ENCODE results near the gene FBP2. TPM values are rescaled to one million over a fixed set of nuclear protein-coding genes. Genes with fewer than 3 reads are reported as not detected.

Gene FBP2
- total RNA-seq, 1 experiment from 2014 or later = not detected

DNA sequence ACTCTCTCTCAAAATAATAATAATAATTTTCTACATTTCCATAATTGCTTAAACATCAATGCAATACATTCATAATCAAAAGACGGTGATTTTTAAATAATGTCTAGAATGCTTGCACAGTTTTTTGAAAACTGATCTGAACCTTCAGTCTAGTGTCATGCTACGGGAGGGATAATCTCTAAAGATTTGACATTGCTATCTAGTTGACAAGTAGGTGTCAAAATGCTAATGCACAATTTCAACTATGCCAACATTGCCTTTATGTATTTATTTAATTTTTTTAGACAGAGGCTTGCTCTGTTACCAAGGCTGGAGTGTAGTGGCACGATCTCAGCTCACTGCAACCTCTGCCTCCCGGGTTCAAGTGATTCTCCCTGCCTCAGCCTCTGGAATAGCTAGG, 54.7 kb downstream of the FBP2 start:
- ATAC-seq = no peak
- no peaks in the 10 kb centered on the region for H3F3A ChIP-seq (ENCODE audit: low read length, unreplicated experiment)
- H3K4me2 ChIP-seq (ENCODE audit: low read length) = no peak overlapping the region
- no peak for TF ChIP-seq EZH2phosphoT487 (IDR thresholded peaks at IDR 0.05; ENCODE audit: borderline replicate concordance, low read length)
- TF ChIP-seq, protein P1, sequence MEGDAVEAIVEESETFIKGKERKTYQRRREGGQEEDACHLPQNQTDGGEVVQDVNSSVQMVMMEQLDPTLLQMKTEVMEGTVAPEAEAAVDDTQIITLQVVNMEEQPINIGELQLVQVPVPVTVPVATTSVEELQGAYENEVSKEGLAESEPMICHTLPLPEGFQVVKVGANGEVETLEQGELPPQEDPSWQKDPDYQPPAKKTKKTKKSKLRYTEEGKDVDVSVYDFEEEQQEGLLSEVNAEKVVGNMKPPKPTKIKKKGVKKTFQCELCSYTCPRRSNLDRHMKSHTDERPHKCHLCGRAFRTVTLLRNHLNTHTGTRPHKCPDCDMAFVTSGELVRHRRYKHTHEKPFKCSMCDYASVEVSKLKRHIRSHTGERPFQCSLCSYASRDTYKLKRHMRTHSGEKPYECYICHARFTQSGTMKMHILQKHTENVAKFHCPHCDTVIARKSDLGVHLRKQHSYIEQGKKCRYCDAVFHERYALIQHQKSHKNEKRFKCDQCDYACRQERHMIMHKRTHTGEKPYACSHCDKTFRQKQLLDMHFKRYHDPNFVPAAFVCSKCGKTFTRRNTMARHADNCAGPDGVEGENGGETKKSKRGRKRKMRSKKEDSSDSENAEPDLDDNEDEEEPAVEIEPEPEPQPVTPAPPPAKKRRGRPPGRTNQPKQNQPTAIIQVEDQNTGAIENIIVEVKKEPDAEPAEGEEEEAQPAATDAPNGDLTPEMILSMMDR (conservative IDR thresholded peaks at IDR 0.05; ENCODE audit: low read depth, low read length) = no peak
- TF ChIP-seq EZH2 (IDR thresholded peaks at IDR 0.05; ENCODE audit: low read length, unreplicated experiment) = no peak
- no peaks in the 10 kb centered on the region for H3K9me2 ChIP-seq (replicated peaks; ENCODE audit: low read length)
- no peak overlapping the region for H2AFZ ChIP-seq (ENCODE audit: low read length)
- intact Hi-C loops (cut with micrococcal nuclease) = no loop called here
- ChIA-PET CTCF (no interaction called here), POLR2A (ENCODE audit: unreplicated experiment) (no interaction called here)
- peaks cover 30% of the 10 kb centered on the region for H3K79me2 ChIP-seq (ENCODE audit: low read length)
- no peaks in the 10 kb centered on the region for H3K27me3 ChIP-seq (ENCODE audit: low read length)
- H3K27ac ChIP-seq (ENCODE audit: low read length) = no peak overlapping the region
- DNase-seq = no peak
- H3K4me1 ChIP-seq (ENCODE audit: insufficient read depth, low read length) = no peaks in the 10 kb centered on the region
- no peak overlapping the region for H3K4me3 ChIP-seq (ENCODE audit: low read length)
- BruUV-seq (replicated peaks) = no TSS peak
- H3K9me3 ChIP-seq (ENCODE audit: low read length) = no peaks in the 10 kb centered on the region
- no peak overlapping the region for H3K9ac ChIP-seq (ENCODE audit: low read length)
- no peaks in the 10 kb centered on the region for H3K36me3 ChIP-seq (ENCODE audit: low read depth, low read length)
- no peaks in the 10 kb centered on the region for H4K20me1 ChIP-seq (ENCODE audit: low read length)

GRCh38 chr9:94534901-94535300, 58.7 kb downstream of the FBP2 start:
- no peaks in the 10 kb centered on the region for H3K27me3 ChIP-seq (ENCODE audit: low read length)
- H3K9ac ChIP-seq (ENCODE audit: low read length) = no peak overlapping the region
- no peaks in the 10 kb centered on the region for H3K9me2 ChIP-seq (replicated peaks; ENCODE audit: low read length)
- H3K27ac ChIP-seq (ENCODE audit: low read length) = no peak overlapping the region
- BruUV-seq (replicated peaks) = no TSS peak
- DNase-seq = no peak
- ChIA-PET CTCF (no interaction called here), POLR2A (ENCODE audit: unreplicated experiment) (no interaction called here)
- H3K4me2 ChIP-seq (ENCODE audit: low read length) = no peak overlapping the region
- H3K4me1 ChIP-seq (ENCODE audit: insufficient read depth, low read length) = no peaks in the 10 kb centered on the region
- no peak for ATAC-seq
- H3F3A ChIP-seq (ENCODE audit: low read length, unreplicated experiment) = no peaks in the 10 kb centered on the region
- no peaks in the 10 kb centered on the region for H3K36me3 ChIP-seq (ENCODE audit: low read depth, low read length)
- TF ChIP-seq, protein P1 (conservative IDR thresholded peaks at IDR 0.05; ENCODE audit: low read depth, low read length) = no peak
- no peak for TF ChIP-seq EZH2 (IDR thresholded peaks at IDR 0.05; ENCODE audit: low read length, unreplicated experiment)
- TF ChIP-seq EZH2phosphoT487 (IDR thresholded peaks at IDR 0.05; ENCODE audit: borderline replicate concordance, low read length) = no peak
- H2AFZ ChIP-seq (ENCODE audit: low read length) = no peak overlapping the region
- peaks cover 47% of the 10 kb centered on the region for H3K79me2 ChIP-seq (ENCODE audit: low read length)
- H4K20me1 ChIP-seq (ENCODE audit: low read length) = no peaks in the 10 kb centered on the region
- H3K4me3 ChIP-seq (ENCODE audit: low read length) = no peak overlapping the region
- intact Hi-C loops (cut with micrococcal nuclease) = no loop called here
- no peaks in the 10 kb centered on the region for H3K9me3 ChIP-seq (ENCODE audit: low read length)

- H3F3A ChIP-seq (ENCODE audit: low read length, unreplicated experiment) = no peaks in the 10 kb centered on the region
- H3K9ac ChIP-seq (ENCODE audit: low read length) = no peak overlapping the region
- H3K79me2 ChIP-seq (ENCODE audit: low read length) = peaks cover 46% of the 10 kb centered on the region
- no peaks in the 10 kb centered on the region for H3K27me3 ChIP-seq (ENCODE audit: low read length)
- no peaks in the 10 kb centered on the region for H3K4me1 ChIP-seq (ENCODE audit: insufficient read depth, low read length)
- DNase-seq (no peak), ATAC-seq (no peak)
- POLR2A ChIA-PET (ENCODE audit: unreplicated experiment) = no interaction called here
- H4K20me1 ChIP-seq (ENCODE audit: low read length) = no peaks in the 10 kb centered on the region
- CTCF ChIA-PET = no interaction called here
- no peak overlapping the region for H3K4me2 ChIP-seq (ENCODE audit: low read length)
- H2AFZ ChIP-seq (ENCODE audit: low read length) = no peak overlapping the region
- H3K27ac ChIP-seq (ENCODE audit: low read length) = no peak overlapping the region
- no peaks in the 10 kb centered on the region for H3K36me3 ChIP-seq (ENCODE audit: low read depth, low read length)
- H3K9me3 ChIP-seq (ENCODE audit: low read length) = no peaks in the 10 kb centered on the region
- intact Hi-C loops (cut with micrococcal nuclease) = no loop called here
- no peaks in the 10 kb centered on the region for H3K9me2 ChIP-seq (replicated peaks; ENCODE audit: low read length)
- H3K4me3 ChIP-seq (ENCODE audit: low read length) = no peak overlapping the region
- no TSS peak for BruUV-seq (replicated peaks)
- TF ChIP-seq EZH2 (IDR thresholded peaks at IDR 0.05; ENCODE audit: low read length, unreplicated experiment) (no peak), EZH2phosphoT487 (IDR thresholded peaks at IDR 0.05; ENCODE audit: borderline replicate concordance, low read length) (no peak)
- TF ChIP-seq, protein P1 (conservative IDR thresholded peaks at IDR 0.05; ENCODE audit: low read depth, low read length) = no peak
These were observed 60.0 kb downstream of the FBP2 start for GRCh38 chr9:94533601-94534000.
